CD4-positive, alpha-beta T cell treated with Interleukin-2 at 100 ng/mL for 4 hours (primary cell): ENCODE results near the gene PARN.
"Not testable (repeated sequence)": the region's sequence is repeated elsewhere in the genome, so short reads cannot be mapped to it uniquely, and the experiment has no call there.

ENCODE experiments used
- DNase-seq: peaks from one replicate; pipeline ENCODE4 v3.0.0-alpha.2; 2020; ENCODE audit warnings: low spot score

The PARN gene

GRCh38 chr16:14472357-14472756 lies 157.7 kb downstream of the PARN start:
- no peak for DNase-seq

- no peak for DNase-seq
Observed at GRCh38 chr16:14470788-14471187, 159.3 kb downstream of the PARN start.

GRCh38 chr16:14465799-14466198 lies 164.3 kb downstream of the PARN start:
- DNase-seq, result no peak

GRCh38 chr16:14464796-14465195 lies 165.3 kb downstream of the PARN start:
- DNase-seq, result no peak

- DNase-seq, result no peak
Observed at GRCh38 chr16:14464192-14464591, 165.9 kb downstream of the PARN start.

- no peak for DNase-seq
Observed at GRCh38 chr16:14462811-14463210, 167.2 kb downstream of the PARN start.

- no peak for DNase-seq
Observed at GRCh38 chr16:14460726-14461125, 169.3 kb downstream of the PARN start.

- no peak for DNase-seq
Observed at GRCh38 chr16:14458576-14458975, 171.5 kb downstream of the PARN start.

- no peak for DNase-seq
Observed at GRCh38 chr16:14456793-14457481, 173.1 kb downstream of the PARN start.

GRCh38 chr16:14455573-14455972 lies 174.5 kb downstream of the PARN start:
- DNase-seq, result no peak

GRCh38 chr16:14454391-14454790 lies 175.7 kb downstream of the PARN start:
- DNase-seq, result no peak

GRCh38 chr16:14452066-14452465 lies 178.0 kb downstream of the PARN start:
- DNase-seq, result no peak

- DNase-seq, result no peak
Observed at GRCh38 chr16:14450846-14451245, 179.2 kb downstream of the PARN start.

GRCh38 chr16:14449790-14450480 lies 180.1 kb downstream of the PARN start:
- no peak for DNase-seq

- DNase-seq, result no peak
Observed at GRCh38 chr16:14449334-14449733, 180.7 kb downstream of the PARN start.

GRCh38 chr16:14448879-14449278 lies 181.2 kb downstream of the PARN start:
- no peak for DNase-seq

GRCh38 chr16:14447783-14448182 lies 182.3 kb downstream of the PARN start:
- no peak for DNase-seq

GRCh38 chr16:14446796-14447195 lies 183.3 kb downstream of the PARN start:
- no peak for DNase-seq

GRCh38 chr16:14445937-14446715 lies 183.9 kb downstream of the PARN start:
- no peak for DNase-seq

- no peak for DNase-seq
Observed at GRCh38 chr16:14444979-14445810, 184.9 kb downstream of the PARN start.

GRCh38 chr16:14441533-14441932 lies 188.5 kb downstream of the PARN start:
- not testable (repeated sequence) for DNase-seq

GRCh38 chr16:14438256-14438655 lies 191.8 kb downstream of the PARN start:
- no peak for DNase-seq
